UCSD-AML1 (cell line): ENCODE measurements around the gene CERS2.

Experiments
- DNase-seq: peaks from one replicate; lab custom pipeline; 2025; ENCODE audit not compliant: unreplicated experiment; lab: John Stamatoyannopoulos, UW

CERS2 gene

GRCh38 chr1:150999051-150999674 is 24.5 kb upstream of the CERS2 start:
- peak; percentile 59 for DNase-seq

- no peak for DNase-seq
Measured at GRCh38 chr1:150997949-150998348, 23.3 kb upstream of the CERS2 start.

- no peak for DNase-seq
Measured at GRCh38 chr1:150997126-150997872, 22.7 kb upstream of the CERS2 start.

- no peak for DNase-seq
Measured at GRCh38 chr1:150995896-150996295, 21.3 kb upstream of the CERS2 start.

GRCh38 chr1:150995460-150995859 is 20.8 kb upstream of the CERS2 start:
- no peak for DNase-seq

GRCh38 chr1:150994248-150994647 is 19.6 kb upstream of the CERS2 start:
- no peak for DNase-seq

- no peak for DNase-seq
Measured at GRCh38 chr1:150992626-150993025, 18.0 kb upstream of the CERS2 start.

- no peak for DNase-seq
Measured at GRCh38 chr1:150987924-150988323, 13.3 kb upstream of the CERS2 start.

- no peak for DNase-seq
Measured at GRCh38 chr1:150985179-150985825, 10.7 kb upstream of the CERS2 start.

GRCh38 chr1:150981805-150982712 is 7.4 kb upstream of the CERS2 start, which contains the start of gene ANXA9:
TSS of gene ANXA9 (plus strand) at chr1:150982292. CDS start at chr1:150983106, 814 bp downstream.
- DNase-seq: peak; percentile 60

GRCh38 chr1:150981177-150981804 is 6.7 kb upstream of the CERS2 start:
- DNase-seq: no peak

- DNase-seq: peak; percentile 85
Measured at GRCh38 chr1:150979092-150980056, 4.7 kb upstream of the CERS2 start.

GRCh38 chr1:150976879-150977694 is 2.5 kb upstream of the CERS2 start:
- peak; percentile 94 for DNase-seq

- DNase-seq: no peak
Measured at GRCh38 chr1:150976401-150976821, 1.8 kb upstream of the CERS2 start.

GRCh38 chr1:150973836-150974579 is 627 bp downstream of the CERS2 start:
- peak; percentile 51 for DNase-seq

- DNase-seq: no peak
Measured at GRCh38 chr1:150973258-150973835, 1.3 kb downstream of the CERS2 start.

GRCh38 chr1:150972417-150972940 is 2.2 kb downstream of the CERS2 start:
- no peak for DNase-seq
